PFSK-1 (cell line): ENCODE results near the gene KIF20B.

Experiments used
- FOXP2 ChIP-seq: optimal IDR thresholded peaks from 2 replicates; pipeline ENCODE3; 2011; ENCODE audit warnings: borderline replicate concordance, control low read depth, inconsistent platforms; ENCODE audit not compliant: insufficient read depth; ENCODE audit errors: extremely low read length, extremely low read depth
- POLR2AphosphoS5 ChIP-seq: IDR thresholded peaks from 2 replicates; pipeline ENCODE4 v1.6.1; 2012; ENCODE audit warnings: low read depth, mild to moderate bottlenecking, control low read depth, low read length, moderate library complexity
- SIN3A ChIP-seq: IDR thresholded peaks from 2 replicates; pipeline ENCODE4 v1.6.1; 2012; ENCODE audit warnings: mild to moderate bottlenecking, low read length, moderate library complexity, borderline replicate concordance; ENCODE audit not compliant: insufficient read depth
- TAF1 ChIP-seq: IDR thresholded peaks from 2 replicates; pipeline ENCODE4 v1.6.1; 2012; ENCODE audit warnings: low read length, control low read depth, borderline replicate concordance; ENCODE audit not compliant: insufficient read depth
- TF ChIP-seq, protein P1 (sequence below), 2 experiments: IDR thresholded peaks; 2 replicates each; pipeline versions ENCODE4 v1.6.1 to v1.8.0; 2011 to 2012; ENCODE audit warnings: low read depth in 2 of 2, low read length in 2 of 2, control low read depth in 1 of 2, inconsistent platforms in 1 of 2, mild to moderate bottlenecking in 1 of 2, moderate library complexity in 1 of 2; ENCODE audit not compliant: insufficient read depth in 1 of 2

KIF20B gene

DNA sequence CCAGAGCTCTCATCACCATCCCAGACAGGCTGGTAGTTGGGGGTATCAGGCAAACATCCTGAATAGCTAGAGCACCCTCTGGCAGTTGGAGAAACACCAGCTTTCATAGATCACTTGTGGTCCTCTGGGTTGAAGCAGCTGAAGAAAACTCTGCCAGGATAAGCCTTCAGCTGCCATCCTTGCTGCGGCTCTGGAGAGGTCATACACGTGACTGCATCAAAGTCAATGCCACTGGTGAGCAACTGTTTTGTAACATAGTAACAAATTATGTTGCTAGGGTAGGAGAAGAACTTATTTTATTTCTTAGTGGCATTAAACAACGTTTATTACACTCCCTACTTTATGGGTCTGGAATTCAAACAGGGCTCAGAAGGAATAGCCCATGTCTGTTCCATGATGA, 37.2 kb upstream of the KIF20B start:
- TF ChIP-seq FOXP2: no peak
- no peak for TF ChIP-seq POLR2AphosphoS5
- TF ChIP-seq TAF1: no peak
- no peak for TF ChIP-seq SIN3A
- TF ChIP-seq, protein P1, sequence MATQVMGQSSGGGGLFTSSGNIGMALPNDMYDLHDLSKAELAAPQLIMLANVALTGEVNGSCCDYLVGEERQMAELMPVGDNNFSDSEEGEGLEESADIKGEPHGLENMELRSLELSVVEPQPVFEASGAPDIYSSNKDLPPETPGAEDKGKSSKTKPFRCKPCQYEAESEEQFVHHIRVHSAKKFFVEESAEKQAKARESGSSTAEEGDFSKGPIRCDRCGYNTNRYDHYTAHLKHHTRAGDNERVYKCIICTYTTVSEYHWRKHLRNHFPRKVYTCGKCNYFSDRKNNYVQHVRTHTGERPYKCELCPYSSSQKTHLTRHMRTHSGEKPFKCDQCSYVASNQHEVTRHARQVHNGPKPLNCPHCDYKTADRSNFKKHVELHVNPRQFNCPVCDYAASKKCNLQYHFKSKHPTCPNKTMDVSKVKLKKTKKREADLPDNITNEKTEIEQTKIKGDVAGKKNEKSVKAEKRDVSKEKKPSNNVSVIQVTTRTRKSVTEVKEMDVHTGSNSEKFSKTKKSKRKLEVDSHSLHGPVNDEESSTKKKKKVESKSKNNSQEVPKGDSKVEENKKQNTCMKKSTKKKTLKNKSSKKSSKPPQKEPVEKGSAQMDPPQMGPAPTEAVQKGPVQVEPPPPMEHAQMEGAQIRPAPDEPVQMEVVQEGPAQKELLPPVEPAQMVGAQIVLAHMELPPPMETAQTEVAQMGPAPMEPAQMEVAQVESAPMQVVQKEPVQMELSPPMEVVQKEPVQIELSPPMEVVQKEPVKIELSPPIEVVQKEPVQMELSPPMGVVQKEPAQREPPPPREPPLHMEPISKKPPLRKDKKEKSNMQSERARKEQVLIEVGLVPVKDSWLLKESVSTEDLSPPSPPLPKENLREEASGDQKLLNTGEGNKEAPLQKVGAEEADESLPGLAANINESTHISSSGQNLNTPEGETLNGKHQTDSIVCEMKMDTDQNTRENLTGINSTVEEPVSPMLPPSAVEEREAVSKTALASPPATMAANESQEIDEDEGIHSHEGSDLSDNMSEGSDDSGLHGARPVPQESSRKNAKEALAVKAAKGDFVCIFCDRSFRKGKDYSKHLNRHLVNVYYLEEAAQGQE (IDR thresholded peaks at IDR 0.05; ENCODE audit: insufficient read depth in 1 of 2, low read depth in 2 of 2, low read length in 2 of 2): no peak

DNA sequence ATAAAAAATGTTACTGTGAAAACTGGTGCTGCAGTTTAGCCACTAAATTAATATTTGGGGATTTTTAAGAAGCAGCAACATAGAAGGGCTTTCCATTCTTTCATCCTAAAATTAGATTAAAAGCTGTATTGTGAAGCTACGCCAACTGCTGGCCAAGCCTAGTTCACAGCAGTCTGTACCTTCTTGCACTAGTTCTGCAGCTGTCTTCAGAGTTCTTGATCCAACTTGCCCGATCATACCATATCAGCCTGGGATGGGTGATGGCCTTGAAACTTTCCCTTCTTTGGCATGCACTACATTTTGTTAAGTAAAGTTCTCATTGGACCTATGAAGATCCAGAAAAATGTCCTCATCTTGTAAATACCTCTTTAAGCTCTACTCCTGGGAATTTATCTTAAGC, 36.1 kb upstream of the KIF20B start:
- TF ChIP-seq POLR2AphosphoS5 (no peak), SIN3A (no peak), FOXP2 (no peak), TAF1 (no peak)
- TF ChIP-seq, protein P1 (IDR thresholded peaks at IDR 0.05; ENCODE audit: insufficient read depth in 1 of 2, low read depth in 2 of 2, low read length in 2 of 2): no peak

DNA sequence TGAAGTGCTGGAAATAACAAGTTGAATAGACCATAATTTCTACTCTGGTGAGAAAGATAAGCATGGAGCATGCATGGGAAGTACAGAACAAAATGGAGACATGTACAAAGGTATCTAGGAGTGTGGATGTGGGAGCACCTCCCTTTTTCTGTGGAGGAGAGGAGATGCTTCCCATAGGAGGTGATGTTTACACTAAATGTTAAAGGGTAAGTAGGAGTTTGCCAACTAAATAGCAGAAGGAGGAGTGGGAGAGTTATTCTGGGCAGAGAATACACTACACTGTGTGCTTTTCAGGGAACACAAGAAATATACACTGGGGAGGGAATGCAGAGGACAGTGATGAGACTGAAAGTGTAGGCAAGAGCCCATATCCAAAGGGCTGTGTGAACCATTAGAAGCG, 35.3 kb upstream of the KIF20B start:
- TF ChIP-seq SIN3A (no peak), TAF1 (no peak), FOXP2 (no peak), POLR2AphosphoS5 (no peak)
- TF ChIP-seq, protein P1 (IDR thresholded peaks at IDR 0.05; ENCODE audit: insufficient read depth in 1 of 2, low read depth in 2 of 2, low read length in 2 of 2): no peak

DNA sequence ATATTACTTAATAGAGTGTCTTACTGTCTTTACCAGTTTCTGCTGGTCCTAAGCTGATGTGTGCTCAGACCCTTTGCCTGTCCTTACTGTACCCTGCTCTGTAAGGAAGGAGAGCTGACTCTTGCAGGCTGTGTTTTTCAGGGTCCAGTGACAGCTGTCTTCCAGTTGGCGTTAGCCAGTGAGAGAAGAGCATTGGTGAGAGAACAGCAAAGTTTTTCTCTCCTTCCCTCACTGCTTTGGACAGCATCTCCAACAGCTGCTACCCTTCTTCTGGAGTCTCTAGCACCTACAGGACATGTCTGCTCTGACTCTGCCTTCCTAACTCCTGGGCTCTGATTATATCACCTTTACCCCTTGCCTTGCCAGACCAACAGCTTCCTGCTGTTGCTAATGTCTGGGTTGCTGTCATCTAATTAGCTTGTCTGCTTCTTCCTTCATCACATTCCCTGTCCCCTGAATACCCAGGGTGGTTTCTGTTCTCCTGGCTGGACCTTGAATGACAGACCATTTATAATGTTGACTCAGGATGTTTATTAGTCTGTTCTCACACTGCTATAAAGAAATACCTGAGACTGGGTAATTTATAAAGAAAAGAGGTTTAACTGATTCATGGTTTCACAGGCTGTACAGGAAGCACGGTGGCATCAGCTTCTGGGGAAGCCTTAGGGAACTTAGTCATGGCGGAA, 32.9 kb upstream of the KIF20B start:
- TF ChIP-seq SIN3A (no peak), POLR2AphosphoS5 (no peak), FOXP2 (no peak), TAF1 (no peak)
- TF ChIP-seq, protein P1 (IDR thresholded peaks at IDR 0.05; ENCODE audit: insufficient read depth in 1 of 2, low read depth in 2 of 2, low read length in 2 of 2): no peak

DNA sequence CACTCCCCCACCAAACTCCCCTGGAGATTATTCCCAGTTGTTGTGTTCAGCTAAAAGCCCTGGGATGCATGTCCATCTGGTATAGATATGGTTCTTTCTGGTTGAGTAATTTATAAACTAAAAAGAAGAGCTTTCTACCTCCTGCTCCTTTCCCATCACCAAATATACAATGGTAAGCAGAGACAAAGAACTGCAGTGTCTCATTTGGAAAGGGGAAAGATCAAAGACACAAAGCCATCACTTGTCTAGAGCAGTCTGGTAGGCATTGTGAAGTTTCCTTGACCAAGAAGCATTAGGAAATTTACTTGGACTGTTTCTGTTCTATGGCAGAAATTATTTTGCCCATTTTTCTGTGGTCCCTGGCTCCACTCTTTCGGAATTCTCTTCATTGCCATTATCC, 31.4 kb upstream of the KIF20B start:
- TF ChIP-seq POLR2AphosphoS5 (no peak), TAF1 (no peak), SIN3A (no peak)
- TF ChIP-seq, protein P1 (IDR thresholded peaks at IDR 0.05; ENCODE audit: insufficient read depth in 1 of 2, low read depth in 2 of 2, low read length in 2 of 2): no peak
